GM23338 (cell line): ENCODE measurements around the gene RUVBL2.

ENCODE experiments used
- ZNF114 ChIP-seq: fragments of 250-450 bp; sonication (Bioruptor Pico); IDR thresholded peaks from 2 replicates; pipeline ENCODE4 v1.5.0; 2020; ENCODE audit warnings: mild to moderate bottlenecking, moderate library complexity
- TF ChIP-seq, protein P1 (sequence below), 2 experiments: fragments of 200-600 bp in 1 of 2; sonication (generic) in 1 of 2; conservative IDR thresholded peaks; 2 replicates each; pipeline versions ENCODE4 v1.5.1 to v1.6.1; 2016 to 2017; ENCODE audit warnings: antibody characterized with exemption in 2 of 2, low read depth in 2 of 2, mild to moderate bottlenecking in 2 of 2, moderate library complexity in 1 of 2

DNA sequence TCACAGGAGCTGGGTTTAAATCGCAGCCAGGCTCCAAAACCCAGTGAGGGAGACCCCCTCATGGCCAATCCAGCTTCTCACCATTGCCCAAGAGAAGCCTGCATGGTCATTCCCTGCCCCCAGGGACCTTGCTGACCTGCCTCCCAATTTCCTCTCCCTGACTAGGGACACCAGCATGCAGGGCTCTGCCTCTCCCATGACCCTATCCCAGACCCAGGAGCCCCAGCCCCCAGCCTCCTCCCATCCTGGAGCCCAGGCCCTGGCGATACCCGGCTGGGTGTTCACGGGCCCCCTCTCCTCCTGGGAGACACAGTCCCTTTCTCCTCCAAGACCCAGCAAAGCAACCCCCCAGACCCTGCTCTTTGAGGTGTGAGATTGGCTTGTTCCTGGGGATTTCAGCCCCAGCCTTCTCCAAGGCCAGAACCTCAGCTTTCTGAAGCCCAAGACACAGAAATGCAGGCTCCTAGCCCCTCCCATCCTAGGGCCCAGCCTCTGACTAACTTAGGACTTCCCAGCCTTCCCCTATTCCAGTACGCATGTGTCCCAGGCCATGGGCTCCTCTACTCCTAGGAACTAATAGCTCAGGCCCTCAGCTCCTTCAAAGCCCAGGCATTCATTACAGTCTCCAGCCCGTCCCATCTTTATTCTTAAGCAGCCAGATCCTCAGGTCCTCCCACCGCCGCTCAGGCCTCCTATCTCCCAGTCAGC, 1.7 kb upstream of the RUVBL2 start:
- TF ChIP-seq ZNF114 (CRISPR knock-in tag): no peak
- TF ChIP-seq, protein P1, sequence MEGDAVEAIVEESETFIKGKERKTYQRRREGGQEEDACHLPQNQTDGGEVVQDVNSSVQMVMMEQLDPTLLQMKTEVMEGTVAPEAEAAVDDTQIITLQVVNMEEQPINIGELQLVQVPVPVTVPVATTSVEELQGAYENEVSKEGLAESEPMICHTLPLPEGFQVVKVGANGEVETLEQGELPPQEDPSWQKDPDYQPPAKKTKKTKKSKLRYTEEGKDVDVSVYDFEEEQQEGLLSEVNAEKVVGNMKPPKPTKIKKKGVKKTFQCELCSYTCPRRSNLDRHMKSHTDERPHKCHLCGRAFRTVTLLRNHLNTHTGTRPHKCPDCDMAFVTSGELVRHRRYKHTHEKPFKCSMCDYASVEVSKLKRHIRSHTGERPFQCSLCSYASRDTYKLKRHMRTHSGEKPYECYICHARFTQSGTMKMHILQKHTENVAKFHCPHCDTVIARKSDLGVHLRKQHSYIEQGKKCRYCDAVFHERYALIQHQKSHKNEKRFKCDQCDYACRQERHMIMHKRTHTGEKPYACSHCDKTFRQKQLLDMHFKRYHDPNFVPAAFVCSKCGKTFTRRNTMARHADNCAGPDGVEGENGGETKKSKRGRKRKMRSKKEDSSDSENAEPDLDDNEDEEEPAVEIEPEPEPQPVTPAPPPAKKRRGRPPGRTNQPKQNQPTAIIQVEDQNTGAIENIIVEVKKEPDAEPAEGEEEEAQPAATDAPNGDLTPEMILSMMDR (conservative IDR thresholded peaks at IDR 0.05; ENCODE audit: low read depth in 2 of 2): no peak
